ENCODE measurements around the gene PCOLCE2. TPM values are rescaled to one million over a fixed set of nuclear protein-coding genes. Genes with fewer than 3 reads are reported as not detected.
"Not testable (repeated sequence)": the region's sequence is repeated elsewhere in the genome, so short reads cannot be mapped to it uniquely, and the experiment has no call there.

PCOLCE2 gene
- total RNA-seq, 1 donor from 2014 or later = 0.62 TPM

DNA sequence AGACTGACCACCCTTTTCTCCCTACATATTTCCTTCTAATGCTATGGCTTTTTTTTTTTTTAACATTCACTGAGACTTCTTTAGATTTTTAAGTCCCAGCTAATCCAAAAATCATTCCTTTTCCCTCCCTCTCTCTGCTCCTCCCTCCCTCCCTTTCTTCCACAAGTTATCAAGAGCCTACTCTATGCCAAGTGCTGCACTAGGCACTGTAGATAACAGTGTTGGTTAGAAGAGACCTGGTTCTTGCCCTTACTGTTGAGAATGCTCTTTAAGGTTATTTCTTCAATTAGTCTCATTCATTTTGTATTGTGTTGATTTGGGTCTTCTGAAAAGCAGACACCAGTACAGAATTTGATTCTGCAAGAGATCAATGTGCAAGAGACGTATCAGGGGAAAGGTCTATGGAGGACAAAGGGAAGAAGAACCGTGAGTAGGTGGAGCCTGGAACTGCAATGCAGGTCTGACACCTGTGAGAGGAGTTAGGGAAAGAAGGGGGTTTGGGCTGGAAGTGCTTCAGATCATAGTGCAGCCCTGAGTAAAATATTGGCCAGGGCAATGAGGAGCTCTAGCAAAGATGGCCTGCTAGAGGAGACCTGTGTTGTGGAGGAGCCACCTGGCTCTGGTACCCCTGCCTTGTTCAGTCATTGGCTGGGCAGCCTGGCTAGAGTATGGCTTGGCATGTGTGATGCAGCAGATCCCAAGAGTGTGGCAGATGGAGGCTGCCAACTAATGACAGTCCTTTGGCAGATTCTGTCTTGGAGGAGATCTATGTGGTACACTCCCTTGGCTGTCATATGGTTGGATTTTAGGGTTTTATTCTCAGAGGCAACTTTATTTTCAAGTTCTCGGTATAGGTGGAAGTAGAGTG lies 9.7 kb upstream of the PCOLCE2 start:
- DNase-seq = no peak

DNA sequence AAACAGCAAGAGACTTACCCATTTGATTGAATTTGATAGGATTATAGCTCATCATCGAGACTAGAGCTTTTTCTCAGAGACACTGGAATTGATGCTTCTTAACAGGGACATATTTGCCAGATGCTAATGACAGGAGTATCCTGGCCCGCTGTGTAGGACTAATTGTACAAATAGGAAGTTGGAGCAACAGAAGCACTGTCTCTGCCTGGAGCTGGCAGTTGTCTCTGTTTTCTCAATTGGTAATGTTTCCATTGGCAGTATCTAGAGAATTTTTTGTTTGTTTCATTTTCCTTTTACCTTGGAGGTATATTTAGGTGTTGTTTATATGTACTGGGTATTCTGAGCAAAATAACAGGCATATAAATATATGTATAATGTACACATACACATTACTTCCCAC lies 8.9 kb upstream of the PCOLCE2 start:
- no peak for DNase-seq

DNA sequence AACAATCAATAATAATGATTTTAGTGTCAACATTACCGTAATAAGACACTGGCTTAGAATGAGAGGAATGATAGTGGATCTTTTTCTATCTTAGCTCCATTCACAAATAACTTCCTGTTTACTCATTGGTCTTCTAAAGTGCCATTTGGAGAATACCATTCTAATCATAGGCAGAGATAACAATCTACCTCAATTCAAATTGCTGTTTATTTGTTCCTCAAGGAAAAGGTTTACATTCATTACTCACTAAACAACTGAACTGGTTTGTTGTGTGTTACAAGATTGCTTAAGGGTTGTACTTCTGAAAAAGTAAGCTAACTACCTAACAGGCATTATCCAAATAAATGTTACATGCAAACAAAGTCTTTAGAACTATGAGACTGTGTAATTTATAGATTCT lies 8.1 kb upstream of the PCOLCE2 start:
- no peak for DNase-seq

DNA sequence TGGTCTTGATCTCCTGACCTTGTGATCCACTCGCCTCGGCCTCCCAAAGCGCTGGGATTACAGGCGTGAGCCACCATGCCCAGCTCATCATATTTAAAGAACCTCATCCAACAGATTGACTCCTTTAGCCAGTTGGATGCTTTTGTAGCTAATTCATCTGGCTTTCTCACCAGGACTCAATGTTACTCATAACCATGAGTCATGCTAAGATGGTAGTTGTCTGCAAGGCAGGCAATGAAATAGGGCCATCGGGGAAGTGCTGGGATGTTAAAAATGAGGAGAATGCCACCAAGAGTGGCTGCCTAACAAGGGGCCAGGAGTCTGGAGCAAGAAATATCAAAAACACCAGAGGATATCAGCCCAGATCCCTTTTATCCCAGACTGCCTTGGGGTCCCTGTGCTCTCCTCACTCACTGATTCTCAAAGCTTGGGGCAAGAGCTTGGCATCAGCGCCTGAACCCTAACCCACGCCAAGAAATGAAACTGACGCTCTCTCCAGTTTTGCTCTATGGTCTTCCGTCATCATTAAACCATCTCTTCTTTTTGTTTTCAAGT lies 7.4 kb upstream of the PCOLCE2 start:
- no peak for DNase-seq

DNA sequence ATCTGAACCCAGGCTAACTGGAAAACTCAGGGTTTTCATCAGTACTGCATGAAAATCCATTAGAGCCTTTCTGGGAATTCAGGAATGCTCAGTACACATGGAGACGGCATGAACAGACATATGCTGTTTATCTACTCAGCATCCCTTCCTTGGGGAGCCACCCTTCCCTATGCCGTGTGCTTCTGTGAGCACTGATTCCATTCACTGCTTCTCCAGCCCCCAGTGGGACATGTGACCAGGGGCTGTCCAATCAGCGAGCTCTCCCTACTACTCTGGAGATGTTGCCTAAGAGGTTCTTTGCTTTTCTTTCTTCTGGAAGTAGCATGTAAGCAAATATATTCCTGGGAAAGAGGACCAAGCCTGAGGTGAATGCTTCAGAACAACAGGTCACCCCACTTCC lies 5.6 kb upstream of the PCOLCE2 start:
- no peak for DNase-seq

DNA sequence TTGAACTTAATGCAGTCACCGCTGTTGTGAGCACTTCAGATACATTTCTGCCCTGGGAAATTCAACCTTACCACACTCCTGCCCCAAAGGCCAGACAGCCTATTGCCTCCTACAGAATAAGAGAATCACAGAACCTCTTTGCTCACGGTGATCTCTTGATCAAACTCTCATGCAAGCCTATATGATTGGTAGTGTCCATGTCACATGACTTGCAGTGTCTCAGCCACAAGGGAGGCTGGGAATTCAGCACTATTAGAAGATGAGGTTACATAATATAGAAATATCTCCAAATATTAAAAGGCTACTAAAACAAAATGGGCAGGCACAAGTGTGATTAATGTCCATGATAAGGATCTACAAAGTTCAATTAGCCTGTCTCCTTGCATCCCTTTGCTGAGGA lies 3.8 kb upstream of the PCOLCE2 start:
- no peak for DNase-seq

DNA sequence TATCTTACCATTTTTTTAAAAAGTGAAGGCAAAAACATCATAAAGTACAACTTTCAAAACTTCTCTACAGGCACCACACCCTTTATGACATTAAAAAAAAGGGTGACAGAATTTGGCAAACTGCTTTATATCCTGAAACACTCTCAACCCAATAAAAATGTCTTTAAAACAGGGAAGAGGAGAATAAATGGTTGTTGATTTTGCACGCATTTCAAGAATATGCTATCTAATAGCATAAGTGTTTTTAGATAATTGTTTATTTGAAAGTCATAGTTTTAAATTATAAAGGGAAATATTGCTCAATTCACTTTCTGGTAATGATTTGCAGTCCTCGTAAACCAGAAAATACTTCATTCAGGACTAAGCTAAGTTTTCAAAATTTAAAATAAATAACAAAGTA lies 1.7 kb upstream of the PCOLCE2 start:
- DNase-seq = no peak

DNA sequence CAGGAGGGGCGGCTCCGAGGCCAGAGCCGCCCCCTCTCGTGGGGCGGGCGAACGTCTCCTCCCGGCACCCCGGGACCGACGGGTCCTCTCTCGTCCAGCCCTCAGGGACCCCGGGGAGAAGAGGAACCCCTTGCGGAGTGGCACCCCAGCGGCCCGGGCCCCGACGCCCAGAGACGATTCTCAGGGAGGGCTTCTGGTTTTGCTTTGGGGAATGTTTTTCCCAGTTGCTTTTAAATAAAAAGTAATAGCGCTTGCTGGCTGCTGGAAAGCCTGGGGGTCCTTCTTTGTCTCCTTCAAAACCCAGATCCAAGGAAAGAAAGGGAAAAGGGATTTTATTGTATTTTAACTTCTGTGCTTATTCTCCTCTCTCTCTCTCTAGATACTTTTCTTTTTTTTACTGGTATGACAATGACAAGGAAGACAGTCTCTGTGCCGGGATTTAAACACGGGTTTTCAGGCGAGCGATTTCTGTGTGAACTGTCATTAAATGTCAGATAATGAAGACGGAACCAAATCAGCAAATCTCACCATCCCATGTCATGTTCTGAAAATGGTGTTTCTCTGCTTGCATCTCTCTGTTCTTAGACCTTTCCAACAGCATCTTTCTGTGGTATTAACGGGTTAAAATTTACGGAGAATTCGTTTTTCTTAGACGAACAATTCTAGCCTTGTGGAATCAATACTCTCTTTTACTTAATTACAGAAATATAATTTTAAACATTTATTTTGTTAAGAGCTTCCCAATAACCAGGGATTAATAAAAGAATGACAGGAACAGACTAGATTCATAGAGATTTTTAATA lies 530 bp upstream of the PCOLCE2 start:
- DNase-seq = peak; percentile 2

DNA sequence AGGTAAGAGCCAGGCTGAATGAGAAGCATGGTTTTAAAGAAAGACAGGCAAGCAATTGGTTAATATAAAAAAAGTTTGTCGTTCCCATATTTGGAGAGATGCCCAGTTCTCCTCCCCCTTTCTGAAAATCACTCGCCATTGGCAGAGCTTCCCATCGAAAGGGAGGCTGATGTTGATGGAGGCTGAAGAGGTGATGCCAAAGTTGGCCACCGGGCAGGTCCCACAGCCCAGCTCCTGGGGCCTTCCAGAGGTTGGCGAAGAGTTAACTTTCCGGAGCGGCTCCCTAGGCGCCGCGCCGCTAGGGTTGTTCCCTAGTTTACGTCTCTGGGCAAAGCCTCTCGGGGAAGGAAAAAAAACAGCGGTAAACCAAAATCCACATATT lies 793 bp downstream of the PCOLCE2 start:
- DNase-seq = peak; percentile 39

DNA sequence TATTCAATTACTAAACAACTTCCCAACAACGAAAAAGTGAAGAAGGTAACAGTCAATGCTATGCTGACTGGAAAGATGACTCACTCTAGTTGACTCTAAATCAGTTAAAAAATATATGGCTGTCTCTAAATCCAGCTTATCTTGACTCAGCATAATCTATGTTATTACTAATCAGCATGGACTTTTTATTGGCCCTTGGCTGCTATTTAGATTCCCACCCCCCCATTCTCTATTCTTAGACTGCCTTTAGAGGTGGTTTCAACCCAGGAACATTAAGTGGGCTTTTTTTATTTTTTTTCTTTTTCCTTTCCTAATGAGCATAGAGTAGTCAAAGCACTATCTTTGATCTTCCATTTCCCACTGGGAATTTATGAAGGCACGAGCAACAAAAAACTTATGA lies 1.9 kb downstream of the PCOLCE2 start:
- no peak for DNase-seq

DNA sequence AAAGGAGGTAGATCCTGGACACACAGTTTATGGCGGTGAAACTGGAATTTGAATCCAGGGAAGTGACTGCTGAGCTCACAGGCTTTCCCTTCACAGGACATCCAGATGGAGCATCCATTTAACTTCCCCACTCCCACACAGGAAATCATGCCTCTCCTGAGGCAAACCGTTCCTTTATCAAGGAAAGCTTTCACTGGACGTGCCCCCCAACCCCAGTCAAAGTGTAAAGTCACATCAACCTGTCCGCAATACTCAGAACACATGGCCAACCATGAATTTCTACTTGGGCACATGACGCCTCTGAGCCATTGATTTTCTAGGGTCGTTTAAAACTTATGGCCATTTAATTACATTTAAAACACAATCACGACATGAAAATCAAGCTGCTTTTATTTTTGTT lies 2.9 kb downstream of the PCOLCE2 start:
- DNase-seq = no peak

DNA sequence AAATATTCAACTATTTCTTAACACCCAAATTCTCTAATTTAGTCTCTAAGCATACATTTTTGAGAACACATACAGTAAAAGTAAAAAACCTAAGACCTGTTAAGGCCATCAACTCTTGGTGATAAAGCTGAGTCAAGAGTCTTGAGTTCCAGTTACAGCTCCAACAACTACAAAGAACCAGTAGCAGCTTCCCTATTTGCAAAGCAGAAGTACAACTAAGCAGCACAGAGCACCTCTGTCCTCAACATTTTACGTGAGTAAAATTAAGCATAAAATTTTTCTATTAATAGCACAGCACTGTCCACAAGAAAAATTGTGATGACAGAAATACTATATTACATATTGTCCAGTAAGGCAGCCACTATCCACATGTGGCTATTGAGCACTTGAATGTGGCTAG lies 4.4 kb downstream of the PCOLCE2 start:
- no peak for DNase-seq

DNA sequence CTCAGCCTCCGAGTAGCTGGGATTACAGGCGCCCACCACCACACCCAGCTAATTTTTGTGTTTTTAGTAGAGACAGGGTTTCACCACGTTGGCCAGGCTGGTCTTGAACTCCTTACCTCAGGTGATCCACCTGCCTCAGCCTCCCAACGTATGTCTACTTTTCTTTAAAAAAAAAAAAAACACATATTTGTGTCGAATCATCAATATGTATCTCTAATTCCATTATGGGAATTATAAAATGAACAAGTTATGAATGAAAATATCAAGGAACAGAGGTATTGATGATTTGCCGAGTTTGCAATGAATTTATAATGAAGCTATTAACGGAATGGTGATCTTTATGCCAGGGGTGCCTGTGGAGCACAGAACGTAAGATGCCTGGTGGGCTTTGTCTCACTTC lies 5.3 kb downstream of the PCOLCE2 start:
- not testable (repeated sequence) for DNase-seq

DNA sequence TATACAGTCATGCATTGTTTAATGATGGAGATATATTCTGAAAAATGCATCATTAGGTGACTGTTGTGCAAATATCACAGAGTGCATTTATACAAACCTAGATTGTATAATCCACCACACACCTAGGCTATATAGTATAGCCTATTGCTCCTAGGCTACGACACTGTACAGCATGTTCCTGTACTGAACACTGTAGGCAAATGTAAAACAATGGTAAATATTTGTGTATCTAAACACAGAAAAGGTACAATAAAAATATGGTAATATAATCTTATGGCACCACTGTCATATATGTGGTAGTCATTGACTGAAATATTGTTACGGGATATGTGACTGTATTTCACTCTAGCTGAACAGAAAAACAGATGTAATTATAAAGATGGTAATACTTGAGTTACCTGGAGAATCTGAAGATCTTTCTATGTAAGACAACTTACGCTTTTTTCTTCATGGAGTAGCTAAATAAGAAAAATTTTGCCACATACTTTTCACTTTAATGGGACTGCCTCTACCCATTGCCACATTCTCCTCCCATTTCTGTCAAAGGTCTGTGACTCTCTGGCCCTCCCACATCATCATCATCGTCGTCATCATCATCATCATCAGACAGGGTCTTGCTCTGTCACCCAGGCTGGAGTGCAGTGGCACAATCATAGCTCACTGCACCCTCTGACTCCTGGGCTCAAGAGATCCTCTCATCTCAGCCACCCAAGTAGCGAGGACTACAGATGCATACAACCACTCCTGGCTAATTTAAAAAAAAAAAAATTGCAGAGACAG lies 7.2 kb downstream of the PCOLCE2 start:
- DNase-seq = no peak

DNA sequence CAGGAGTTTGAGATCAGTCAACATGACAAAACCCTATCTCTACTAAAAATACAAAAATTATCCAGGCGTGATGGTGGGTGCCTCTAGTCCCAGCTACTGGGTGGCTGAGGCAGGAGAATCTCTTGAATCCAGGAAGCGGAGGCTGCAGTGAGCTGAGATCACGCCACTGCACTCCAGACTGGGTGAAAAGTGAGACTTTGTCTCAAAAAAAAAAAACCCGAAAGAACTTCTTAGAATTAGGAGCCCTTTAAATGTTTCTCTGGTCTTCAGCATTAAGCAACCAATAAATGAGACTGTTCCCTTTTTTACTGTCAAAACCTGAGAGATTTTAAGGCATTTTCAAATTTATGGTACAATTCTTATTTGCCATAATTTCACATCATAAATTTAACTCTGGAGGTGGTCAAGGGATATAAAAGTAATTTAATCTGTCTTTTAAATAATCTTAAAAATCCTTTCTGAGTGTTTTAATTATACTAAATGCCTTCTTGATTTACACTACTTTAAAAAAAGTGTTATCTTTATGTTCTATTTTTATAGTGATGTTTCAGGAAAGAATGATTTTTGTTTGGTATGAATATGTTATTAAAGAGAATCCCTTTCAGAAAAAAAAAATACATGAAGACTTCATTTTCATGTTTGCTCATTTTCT lies 10.1 kb downstream of the PCOLCE2 start:
- DNase-seq = no peak

DNA sequence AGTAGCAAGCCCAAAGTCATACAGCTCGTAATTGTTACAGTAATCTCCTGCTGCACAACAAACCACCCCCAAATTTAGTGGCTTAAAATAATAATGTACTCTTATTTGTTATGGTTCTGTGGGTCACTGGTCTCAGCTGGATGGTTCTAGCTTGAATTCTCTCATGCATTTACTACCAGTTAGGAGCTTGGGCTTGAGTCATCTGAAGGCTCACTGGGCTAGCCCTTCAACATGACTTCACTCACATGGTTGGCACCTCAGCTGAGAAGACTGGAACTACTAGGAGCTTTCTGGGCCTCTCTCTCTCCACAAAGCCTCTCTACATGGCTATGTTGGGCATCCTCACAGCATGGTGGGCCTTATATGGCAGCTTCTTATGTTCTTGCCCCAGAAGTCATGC lies 12.5 kb downstream of the PCOLCE2 start:
- DNase-seq = no peak

DNA sequence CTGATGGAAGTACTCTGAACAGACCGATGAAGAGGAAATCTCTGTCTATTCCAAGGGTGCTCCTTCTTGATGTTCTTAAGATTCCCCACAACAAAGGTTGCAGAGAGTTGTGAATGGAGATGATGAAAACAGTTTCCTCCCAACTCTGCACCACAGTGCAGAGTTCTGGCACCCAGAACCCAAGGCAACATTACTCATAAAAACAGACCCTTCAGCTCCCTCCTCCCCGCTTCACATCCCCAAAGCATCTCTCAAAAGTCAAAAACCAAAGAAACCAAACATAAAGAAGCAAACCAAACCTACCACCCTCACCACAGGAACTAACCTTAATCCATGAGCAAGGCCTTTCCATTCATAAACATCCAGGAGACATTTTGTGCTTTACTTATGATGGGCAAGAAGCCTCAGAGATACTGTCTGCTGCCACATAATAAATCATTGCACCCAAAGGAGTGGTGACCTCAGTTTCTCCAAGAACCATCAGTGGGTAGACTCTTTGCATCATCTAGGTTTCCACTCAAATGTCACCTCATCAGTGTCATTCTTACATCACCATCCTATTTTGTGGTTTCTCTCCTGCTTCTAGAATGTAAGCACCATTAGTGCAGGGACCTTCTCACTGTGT lies 13.2 kb downstream of the PCOLCE2 start:
- no peak for DNase-seq

DNA sequence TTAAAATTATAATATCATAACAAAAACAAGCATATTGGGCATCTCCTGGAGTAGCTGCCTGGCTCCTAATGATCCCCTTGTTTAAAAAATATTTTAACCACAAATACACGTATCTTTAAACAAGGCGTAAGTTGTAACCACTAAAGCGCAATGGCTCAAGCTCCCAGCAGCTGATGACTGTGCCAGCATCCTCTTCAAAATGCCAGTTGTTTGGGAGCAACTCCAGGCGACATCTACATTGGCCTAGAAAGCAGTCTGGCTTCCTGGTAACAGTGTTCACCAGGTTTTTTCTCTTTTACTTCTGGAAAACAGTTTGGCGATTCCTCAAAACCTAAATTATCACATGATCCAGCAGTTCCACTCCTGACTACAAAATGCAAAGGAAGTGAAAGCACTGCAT lies 13.8 kb downstream of the PCOLCE2 start:
- DNase-seq = no peak

DNA sequence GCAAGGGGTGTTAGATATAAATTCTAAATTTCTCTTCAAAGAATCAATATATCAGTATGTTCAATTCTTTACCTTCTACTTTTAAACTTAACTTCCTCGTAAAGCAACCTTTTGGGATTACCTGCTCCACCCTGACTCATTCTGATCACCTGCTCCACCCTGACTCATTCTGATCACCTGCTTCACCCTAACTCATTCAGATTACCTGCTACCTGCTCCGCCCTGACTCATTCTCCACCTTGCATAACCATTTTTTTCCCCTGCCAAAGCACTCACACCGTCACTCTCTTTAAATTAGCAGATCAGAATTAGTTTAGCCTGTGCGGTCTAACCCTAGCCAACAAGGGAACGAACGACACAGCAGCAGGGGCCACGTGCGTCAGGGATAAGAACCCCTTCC lies 20.5 kb downstream of the PCOLCE2 start:
- DNase-seq = not testable (repeated sequence)

DNA sequence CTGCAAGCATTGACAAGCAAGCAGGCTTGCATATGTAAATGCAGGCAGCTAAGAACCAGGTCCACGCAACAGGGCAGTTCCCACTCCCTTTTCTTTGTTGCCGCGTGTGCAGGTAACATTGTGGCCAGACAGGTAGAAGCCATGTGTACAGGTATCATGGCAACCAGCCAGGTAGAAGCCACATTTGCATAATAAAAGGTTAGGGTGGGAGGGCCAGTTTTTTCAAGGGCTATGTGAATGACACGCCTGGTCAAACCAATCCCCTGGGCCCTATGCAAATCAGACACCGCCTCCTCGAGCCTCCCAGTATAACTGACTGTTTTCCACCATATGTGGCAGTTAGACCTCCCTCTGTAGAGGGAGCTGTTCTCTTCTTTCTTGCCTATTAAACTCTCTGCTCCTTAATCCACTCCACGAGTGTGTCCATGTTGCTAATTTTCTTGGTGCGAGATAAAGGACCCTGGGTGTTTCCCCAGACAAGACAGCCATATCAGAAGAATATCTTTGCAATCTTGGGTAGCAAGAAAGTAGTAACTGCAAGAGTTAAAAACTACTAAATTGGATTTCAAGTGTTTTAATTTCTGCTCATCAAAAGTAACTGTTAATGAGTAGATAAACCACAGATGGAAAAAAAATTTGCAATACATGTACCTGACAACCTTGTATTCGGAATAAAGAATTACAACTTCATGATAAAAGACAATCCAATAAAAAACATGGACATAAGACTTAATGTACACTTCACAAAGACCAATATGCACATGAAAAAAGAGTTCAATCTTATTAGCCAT lies 21.8 kb downstream of the PCOLCE2 start:
- no peak for DNase-seq
